Activated naive CD4-positive, alpha-beta T cell treated with anti-CD3 and anti-CD28 coated beads, Interleukin-2, amount 50 U/mL, for 72 hours (primary cell): ENCODE data around the gene ACSL5. TPM values are rescaled to one million over a fixed set of nuclear protein-coding genes. Genes with fewer than 3 reads are reported as not detected.
"Not testable (repeated sequence)": the region's sequence is repeated elsewhere in the genome, so short reads cannot be mapped to it uniquely, and the experiment has no call there.

Source experiments
- ATAC-seq, 2 donors: fragments of 150-1000 bp; cut with Tn5 transposase; 2 replicates each; pipeline ENCODE4 v1.10.0; 2021; ENCODE audit warnings: mild to moderate bottlenecking in 2 of 2, moderate library complexity in 2 of 2
- DNase-seq, 2 donors: peaks; one replicate each; pipeline ENCODE4 v3.0.0; 2021 to 2022; ENCODE audit warnings: low spot score in 2 of 2
- H3K27ac Mint-ChIP-seq, 2 donors: one replicate each; pipeline ENCODE4 v1.8.0; 2022; ENCODE audit warnings: mild to moderate bottlenecking in 2 of 2, mixed read lengths in 2 of 2
- H3K36me3 Mint-ChIP-seq, 2 donors: one replicate each; pipeline ENCODE4 v1.8.0; 2022; ENCODE audit warnings: mixed read lengths in 2 of 2
- H3K9me3 Mint-ChIP-seq, 2 donors: one replicate each; pipeline ENCODE4 v1.8.0; 2022; ENCODE audit warnings: mixed read lengths in 2 of 2
- total RNA-seq, 2 donors: library from RNA; stranded (reverse); gene quantifications; one replicate each; pipeline ENCODE4 v1.2.3, GENCODE V29; 2022

ACSL5 gene
- total RNA-seq, 2 donors from 2014 or later: 29.4 to 49.5 TPM

GRCh38 chr10:112365451-112365850 is 8.5 kb upstream of the ACSL5 start:
- no peak for ATAC-seq
- Mint-ChIP-seq H3K9me3 (no peaks in the 10 kb centered on the region), H3K36me3 (no peaks in the 10 kb centered on the region)

GRCh38 chr10:112366992-112367391 is 6.9 kb upstream of the ACSL5 start:
- no peak for DNase-seq
- H3K27ac Mint-ChIP-seq: no peak overlapping the region
- peaks cover 0 to 5% of the 10 kb centered on the region in 2 donors for H3K36me3 Mint-ChIP-seq
- ATAC-seq: no peak
- peaks cover 0 to 5% of the 10 kb centered on the region in 2 donors for H3K9me3 Mint-ChIP-seq

More at GRCh38 chr10:112365451-112365850, 8.5 kb upstream of the ACSL5 start:
- no peak overlapping the region for H3K27ac Mint-ChIP-seq
- DNase-seq: no peak

GRCh38 chr10:112367516-112367915 is 6.4 kb upstream of the ACSL5 start:
- Mint-ChIP-seq H3K27ac (no peak overlapping the region), H3K9me3 (peaks cover 0 to 5% of the 10 kb centered on the region in 2 donors), H3K36me3 (peaks cover 0 to 5% of the 10 kb centered on the region in 2 donors)
- no peak for ATAC-seq
- DNase-seq: no peak

- ATAC-seq (no peak), DNase-seq (no peak)
- Mint-ChIP-seq H3K36me3 (peaks cover 0 to 5% of the 10 kb centered on the region in 2 donors), H3K9me3 (peaks cover 0 to 5% of the 10 kb centered on the region in 2 donors), H3K27ac (no peak overlapping the region)
Measured at GRCh38 chr10:112369495-112370423, 4.2 kb upstream of the ACSL5 start.

GRCh38 chr10:112370424-112370819 is 3.5 kb upstream of the ACSL5 start:
- DNase-seq (no peak), ATAC-seq (no peak)
- Mint-ChIP-seq H3K9me3 (peaks cover 0 to 5% of the 10 kb centered on the region in 2 donors), H3K36me3 (peaks cover 3 to 5% of the 10 kb centered on the region in 2 donors), H3K27ac (no peak overlapping the region)

GRCh38 chr10:112371326-112371725 is 2.6 kb upstream of the ACSL5 start:
- not testable (repeated sequence) for ATAC-seq

GRCh38 chr10:112372182-112372810 is 1.6 kb upstream of the ACSL5 start:
- not testable (repeated sequence) for H3K9me3 Mint-ChIP-seq, DNase-seq, H3K27ac Mint-ChIP-seq, ATAC-seq
- peaks cover 15 to 17% of the 10 kb centered on the region in 2 donors for H3K36me3 Mint-ChIP-seq

More at GRCh38 chr10:112371326-112371725, 2.6 kb upstream of the ACSL5 start:
- peaks cover 10 to 12% of the 10 kb centered on the region in 2 donors for H3K36me3 Mint-ChIP-seq
- not testable (repeated sequence) for H3K27ac Mint-ChIP-seq, DNase-seq, H3K9me3 Mint-ChIP-seq

GRCh38 chr10:112374724-112375541 is 1.0 kb downstream of the ACSL5 start:
- ATAC-seq (peak; percentile 56 to 57), DNase-seq (peak in 1 of 2 donors; percentile 12)
- Mint-ChIP-seq H3K36me3 (peaks cover 16 to 17% of the 10 kb centered on the region in 2 donors), H3K27ac (peak overlapping the region; percentile 99 to 100), H3K9me3 (peaks cover 0 to 5% of the 10 kb centered on the region in 2 donors)

- H3K9me3 Mint-ChIP-seq: peaks cover 0 to 9% of the 10 kb centered on the region in 2 donors
- H3K27ac Mint-ChIP-seq: peak overlapping the region; percentile 99 to 100
- H3K36me3 Mint-ChIP-seq: peaks cover 25% of the 10 kb centered on the region in 2 donors
- DNase-seq (peak; percentile 46 to 63), ATAC-seq (peak; percentile 75 to 76)
Measured at GRCh38 chr10:112375721-112376395, 1.9 kb downstream of the ACSL5 start.

GRCh38 chr10:112376396-112376790 is 2.5 kb downstream of the ACSL5 start:
- peak overlapping the region; percentile 99 to 100 for H3K27ac Mint-ChIP-seq
- peaks cover 26 to 30% of the 10 kb centered on the region in 2 donors for H3K36me3 Mint-ChIP-seq
- DNase-seq (peak in 1 of 2 donors; percentile 10), ATAC-seq (peak; percentile 21 to 27)
- H3K9me3 Mint-ChIP-seq: peaks cover 0 to 9% of the 10 kb centered on the region in 2 donors

- Mint-ChIP-seq H3K27ac (peak overlapping the region; percentile 29 to 100), H3K36me3 (peaks cover 30 to 32% of the 10 kb centered on the region in 2 donors)
- not testable (repeated sequence) for DNase-seq, H3K9me3 Mint-ChIP-seq, ATAC-seq
Measured at GRCh38 chr10:112377116-112377515, 3.2 kb downstream of the ACSL5 start.

- ATAC-seq: peak in 1 of 2 donors; percentile 50
- H3K36me3 Mint-ChIP-seq: peaks cover 43 to 54% of the 10 kb centered on the region in 2 donors
- peak overlapping the region; percentile 29 to 50 for H3K27ac Mint-ChIP-seq
- DNase-seq: no peak
- H3K9me3 Mint-ChIP-seq: peaks cover 0 to 9% of the 10 kb centered on the region in 2 donors
Measured at GRCh38 chr10:112379635-112380296, 5.8 kb downstream of the ACSL5 start.

- no peak overlapping the region for H3K27ac Mint-ChIP-seq
- DNase-seq (no peak), ATAC-seq (peak in 1 of 2 donors; percentile 19)
- H3K36me3 Mint-ChIP-seq: peaks cover 28 to 61% of the 10 kb centered on the region in 2 donors
- peaks cover 0 to 9% of the 10 kb centered on the region in 2 donors for H3K9me3 Mint-ChIP-seq
Measured at GRCh38 chr10:112382515-112383235, 8.8 kb downstream of the ACSL5 start.

GRCh38 chr10:112383325-112383724 is 9.4 kb downstream of the ACSL5 start:
- peaks cover 0 to 11% of the 10 kb centered on the region in 2 donors for H3K9me3 Mint-ChIP-seq
- H3K27ac Mint-ChIP-seq: peak overlapping the region; percentile 19 to 57
- ATAC-seq: peak; percentile 77 to 86
- peak in 1 of 2 donors; percentile 10 for DNase-seq
- H3K36me3 Mint-ChIP-seq: peaks cover 31 to 67% of the 10 kb centered on the region in 2 donors

GRCh38 chr10:112384141-112384540 is 10.2 kb downstream of the ACSL5 start:
- ATAC-seq (no peak), DNase-seq (no peak)
- Mint-ChIP-seq H3K9me3 (peaks cover 0 to 18% of the 10 kb centered on the region in 2 donors), H3K36me3 (peaks cover 34 to 73% of the 10 kb centered on the region in 2 donors), H3K27ac (peak overlapping the region in 1 of 2 donors; percentile 57)
